HCT116 (cell line): Measurements from ENCODE around the gene GSAP. TPM values are rescaled to one million over a fixed set of nuclear protein-coding genes. Genes with fewer than 3 reads are reported as not detected.

Source experiments
- ATAC-seq: fragments of 200-7000 bp; cut with Tn5 transposase; 2 replicates; pipeline ENCODE4 v1.9.1; 2020; ENCODE audit warnings: mild to moderate bottlenecking, moderate library complexity
- BruUV-seq: library from RNA; stranded (reverse); fragments of 400-500 nt; replicated peaks from 2 replicates; lab custom pipeline; 2021; lab: Mats Ljungman, UMichigan
- CTCF ChIA-PET: fragments of 300-600 bp; sonication (Branson Sonifier 250); formaldehyde crosslinking; loops from one replicate; lab custom pipeline; 2021; ENCODE audit warnings: antibody characterized with exemption; lab: Charles Lee
- POLR2A ChIA-PET: fragments of 300-600, 350-600 bp; sonication (Branson Sonifier 250); formaldehyde crosslinking; loops from one replicate; lab custom pipeline; 2021; ENCODE audit warnings: antibody characterized with exemption; lab: Charles Lee
- RAD21 ChIA-PET, 2 experiments: fragments of 300-600 bp; sonication (Branson Sonifier 250); formaldehyde crosslinking; loops; one replicate each; lab custom pipeline; 2023; ENCODE audit warnings: low total read pairs in 2 of 2; ENCODE audit not compliant: uncharacterized antibody in 2 of 2, unreplicated experiment in 2 of 2, low non-redundant PET in 1 of 2; lab: Charles Lee
- DNase-seq: peaks from one replicate; pipeline ENCODE4 v3.0.0-alpha.2; 2010; ENCODE audit warnings: low read depth, low spot score
- H2AFZ ChIP-seq: fragments of 200-600 bp; shearing (Covaris generic), sonication (generic); 2 replicates; pipeline ENCODE4 v1.6.1; 2017; ENCODE audit warnings: low read depth, mixed run types, mixed read lengths, antibody characterized with exemption, low read length; ENCODE audit not compliant: poor library complexity, severe bottlenecking
- H3K27ac ChIP-seq: 2 replicates; pipeline ENCODE4 v1.5.1; 2012; ENCODE audit warnings: low read depth, low read length
- H3K27me3 ChIP-seq: fragments of 200-600 bp; sonication (generic); 2 replicates; pipeline ENCODE4 v1.6.1; 2016; ENCODE audit warnings: mixed run types, low read length, mixed read lengths; ENCODE audit not compliant: insufficient read depth
- H3K36me3 ChIP-seq, 2 experiments: fragments of 200-500 bp in 1 of 2; fragments of 200-600 bp in 1 of 2; sonication (Bioruptor generic) in 1 of 2; sonication (generic) in 1 of 2; 2 replicates each; pipeline versions ENCODE4 v1.5.1 to v1.6.1; 2014 to 2016; ENCODE audit warnings: low read length in 2 of 2, inconsistent platforms in 1 of 2, mixed read lengths in 1 of 2, mixed run types in 1 of 2; ENCODE audit not compliant: insufficient read depth in 2 of 2, control insufficient read depth in 1 of 2
- H3K4me1 ChIP-seq, 2 experiments: fragments of 200-600 bp in 1 of 2; sonication (generic) in 1 of 2; 2 replicates each; pipeline versions ENCODE4 v1.5.1 to v1.6.1; 2012 to 2017; ENCODE audit warnings: low read length in 2 of 2, inconsistent platforms in 1 of 2, mild to moderate bottlenecking in 1 of 2, mixed read lengths in 1 of 2, mixed run types in 1 of 2, moderate library complexity in 1 of 2; ENCODE audit not compliant: insufficient read depth in 2 of 2, control insufficient read depth in 1 of 2
- H3K4me2 ChIP-seq: fragments of 200-600 bp; sonication (generic); 2 replicates; pipeline ENCODE4 v1.6.1; 2017; ENCODE audit warnings: mixed run types, low read length, mixed read lengths
- H3K4me3 ChIP-seq, 2 experiments: fragments of 200-600 bp in 1 of 2; sonication (generic) in 1 of 2; replicated peaks in 1 of 2; 2 replicates each; pipeline ENCODE4 v1.5.1; 2011 to 2016; ENCODE audit warnings: low read length in 2 of 2, control low read depth in 1 of 2, low read depth in 1 of 2, mild to moderate bottlenecking in 1 of 2, mixed read lengths in 1 of 2, mixed run types in 1 of 2
- H3K79me2 ChIP-seq: fragments of 200-600 bp; sonication (generic); 2 replicates; pipeline ENCODE4 v1.6.1; 2017; ENCODE audit warnings: mild to moderate bottlenecking, mixed run types, low read length, moderate library complexity, mixed read lengths; ENCODE audit not compliant: insufficient read depth
- H3K9ac ChIP-seq: fragments of 200-600 bp; sonication (generic); 2 replicates; pipeline ENCODE4 v1.6.1; 2016; ENCODE audit warnings: low read length, mixed read lengths
- H3K9me2 ChIP-seq: fragments of 200-600 bp; sonication (generic), shearing (Covaris generic); 2 replicates; pipeline ENCODE4 v1.6.1; 2017; ENCODE audit warnings: mixed run types, mild to moderate bottlenecking, moderate library complexity; ENCODE audit not compliant: insufficient read depth
- H3K9me3 ChIP-seq, 2 experiments: fragments of 200-500 bp in 1 of 2; fragments of 200-600 bp in 1 of 2; sonication (Bioruptor generic) in 1 of 2; sonication (generic) in 1 of 2; 2 replicates each; pipeline ENCODE4 v1.6.1; 2014 to 2017; ENCODE audit warnings: low read length in 2 of 2, mixed read lengths in 2 of 2, inconsistent platforms in 1 of 2, low read depth in 1 of 2, mild to moderate bottlenecking in 1 of 2, mixed run types in 1 of 2, moderate library complexity in 1 of 2; ENCODE audit not compliant: control insufficient read depth in 1 of 2, insufficient read depth in 1 of 2
- H4K20me1 ChIP-seq: fragments of 200-600 bp; sonication (generic), shearing (Covaris generic); 2 replicates; pipeline ENCODE4 v1.6.1; 2017; ENCODE audit warnings: mixed run types, mild to moderate bottlenecking, moderate library complexity; ENCODE audit not compliant: insufficient read depth
- CBX3 ChIP-seq: IDR thresholded peaks from 2 replicates; pipeline ENCODE4 v1.6.1; 2012; ENCODE audit warnings: low read depth
- EGR1 ChIP-seq: IDR thresholded peaks from 2 replicates; pipeline ENCODE4 v1.6.1; 2012; ENCODE audit warnings: low read depth
- ELF1 ChIP-seq: IDR thresholded peaks from 2 replicates; pipeline ENCODE4 v1.6.1; 2012; ENCODE audit warnings: low read depth, borderline replicate concordance
- EZH2phosphoT487 ChIP-seq: fragments of 200-600 bp; IDR thresholded peaks from 2 replicates; pipeline ENCODE4 v1.6.1; 2018; ENCODE audit warnings: antibody characterized with exemption, borderline replicate concordance
- FOSL1 ChIP-seq: IDR thresholded peaks from 2 replicates; pipeline ENCODE4 v1.6.1; 2012; ENCODE audit warnings: low read depth
- POLR2A ChIP-seq: IDR thresholded peaks from 2 replicates; pipeline ENCODE4 v1.7.0; 2011; ENCODE audit warnings: borderline replicate concordance; ENCODE audit not compliant: insufficient read depth, insufficient read length; ENCODE audit errors: extremely low read depth
- RAD21 ChIP-seq: IDR thresholded peaks from 2 replicates; pipeline ENCODE4 v1.6.1; 2012; ENCODE audit warnings: low read depth, mild to moderate bottlenecking
- REST ChIP-seq: IDR thresholded peaks from 2 replicates; pipeline ENCODE4 v1.6.1; 2012; ENCODE audit warnings: low read depth
- SIN3A ChIP-seq: IDR thresholded peaks from 2 replicates; pipeline ENCODE4 v1.6.1; 2012; ENCODE audit warnings: low read depth
- SP1 ChIP-seq: IDR thresholded peaks from 2 replicates; pipeline ENCODE4 v1.6.1; 2012; ENCODE audit warnings: low read depth
- SRF ChIP-seq: IDR thresholded peaks from 2 replicates; pipeline ENCODE4 v1.6.1; 2012; ENCODE audit warnings: low read depth
- TCF7L2 ChIP-seq: IDR thresholded peaks from 2 replicates; pipeline ENCODE4 v1.7.0; 2011; ENCODE audit warnings: borderline replicate concordance, inconsistent platforms; ENCODE audit not compliant: insufficient read depth, insufficient read length; ENCODE audit errors: extremely low read depth
- YY1 ChIP-seq: IDR thresholded peaks from 2 replicates; pipeline ENCODE4 v1.6.1; 2011; ENCODE audit warnings: low read length, low read depth, moderate library complexity, mild to moderate bottlenecking; ENCODE audit not compliant: insufficient replicate concordance; ENCODE audit errors: extremely low read depth
- ZBTB33 ChIP-seq: IDR thresholded peaks from 2 replicates; pipeline ENCODE4 v1.6.1; 2011; ENCODE audit warnings: mild to moderate bottlenecking, low read length, moderate library complexity; ENCODE audit not compliant: insufficient replicate concordance; ENCODE audit errors: extremely low read depth
- ZFX ChIP-seq: fragments of 450-650 bp; IDR thresholded peaks from 2 replicates; pipeline ENCODE4 v1.6.1; 2017
- ZNF274 ChIP-seq: fragments of 200-500 bp; sonication (Bioruptor generic); IDR thresholded peaks from 2 replicates; pipeline ENCODE4 v1.6.1; 2014; ENCODE audit warnings: mild to moderate bottlenecking, low read depth, low read length, inconsistent platforms
- intact Hi-C: fragments of 100-400 bp; cut with micrococcal nuclease; formaldehyde crosslinking; loops from 2 replicates; pipeline ENCODE4 v1.10.0; 2022
- total RNA-seq: library from RNA; stranded (reverse); gene quantifications from one replicate; pipeline ENCODE4 v1.2.1, GENCODE V29; 2021; ENCODE audit not compliant: unreplicated experiment

Gene GSAP
- total RNA-seq, 1 experiment from 2014 or later: not detected

GRCh38 chr7:77420986-77421672 lies 5.0 kb upstream of the GSAP start:
- ChIA-PET RAD21 (no interaction called here), CTCF (no interaction called here), POLR2A (no interaction called here)
- TF ChIP-seq RAD21 (no peak), EGR1 (no peak), SRF (no peak), ZBTB33 (no peak), ZFX (no peak), CBX3 (no peak)
- no TSS peak for BruUV-seq
- Histone ChIP-seq H3K9me3 (no peaks in the 10 kb centered on the region), H3K27ac (no peak overlapping the region), H3K4me1 (peaks cover 0 to 14% of the 10 kb centered on the region in 2 experiments; a peak in 2 of 4 replicates), H2AFZ (peak overlapping the region; percentile 77), H3K36me3 (no peaks in the 10 kb centered on the region), H3K79me2 (no peaks in the 10 kb centered on the region), H3K4me3 (no peak overlapping the region), H3K4me2 (no peak overlapping the region), H3K9me2 (no peaks in the 10 kb centered on the region), H3K9ac (no peak overlapping the region), H4K20me1 (no peaks in the 10 kb centered on the region), H3K27me3 (no peaks in the 10 kb centered on the region)
- DNase-seq (no peak), ATAC-seq (no peak)
- intact Hi-C loops: no loop called here

GRCh38 chr7:77420438-77420837 lies 4.3 kb upstream of the GSAP start:
- H3K4me3 ChIP-seq: no peak overlapping the region
- no TSS peak for BruUV-seq
- CTCF ChIA-PET: no interaction called here

More at GRCh38 chr7:77420438-77420837, 4.3 kb upstream of the GSAP start:
- H3K4me2 ChIP-seq: no peak overlapping the region
- ChIA-PET RAD21 (no interaction called here), POLR2A (no interaction called here)
- H3K27ac ChIP-seq: no peak overlapping the region
- no peaks in the 10 kb centered on the region for H3K9me2 ChIP-seq
- H4K20me1 ChIP-seq: no peaks in the 10 kb centered on the region
- intact Hi-C loops: no loop called here
- peaks cover 0 to 10% of the 10 kb centered on the region in 2 experiments; a peak in 1 of 4 replicates for H3K4me1 ChIP-seq
- no peak overlapping the region for H2AFZ ChIP-seq
- H3K9ac ChIP-seq: no peak overlapping the region
- H3K9me3 ChIP-seq: no peaks in the 10 kb centered on the region
- no peaks in the 10 kb centered on the region for H3K27me3 ChIP-seq
- no peak for ATAC-seq
- H3K36me3 ChIP-seq: no peaks in the 10 kb centered on the region
- DNase-seq: no peak
- TF ChIP-seq CBX3 (no peak), SP1 (no peak), EZH2phosphoT487 (no peak), RAD21 (no peak), EGR1 (no peak), YY1 (no peak), REST (no peak), TCF7L2 (no peak), FOSL1 (no peak), POLR2A (no peak), ELF1 (no peak), ZNF274 (no peak), SIN3A (no peak)
- no peaks in the 10 kb centered on the region for H3K79me2 ChIP-seq
